Neutrophil (primary cell): ENCODE measurements around the gene F7.

Source experiments
- H3K27ac ChIP-seq: fragments of 200-600 bp; sonication (generic); 2 replicates; pipeline ENCODE4 v1.5.1; 2016; ENCODE audit warnings: mild to moderate bottlenecking, moderate library complexity
- H3K27me3 ChIP-seq: fragments of 200-600 bp; sonication (generic); 2 replicates; pipeline ENCODE4 v1.6.0; 2016; ENCODE audit warnings: mild to moderate bottlenecking
- H3K36me3 ChIP-seq: fragments of 200-600 bp; sonication (generic); 2 replicates; pipeline ENCODE4 v1.5.1; 2017
- H3K4me1 ChIP-seq, 2 experiments: fragments of 200-600 bp in 1 of 2; sonication (generic) in 1 of 2; 1 replicate in 1 of 2; 2 replicates in 1 of 2; pipeline versions ENCODE4 v1.5.1 to v1.6.1; 2013 to 2016; ENCODE audit warnings: low read depth in 1 of 2, low read length in 1 of 2, mild to moderate bottlenecking in 1 of 2, moderate library complexity in 1 of 2; ENCODE audit not compliant: control insufficient read depth in 1 of 2, insufficient read depth in 1 of 2
- H3K4me3 ChIP-seq, 2 experiments: fragments of 200-600 bp in 1 of 2; sonication (generic) in 1 of 2; 1 replicate in 1 of 2; 2 replicates in 1 of 2; pipeline ENCODE4 v1.5.1; 2013 to 2016; ENCODE audit warnings: low read depth in 1 of 2, low read length in 1 of 2, mild to moderate bottlenecking in 1 of 2, moderate library complexity in 1 of 2
- H3K9me3 ChIP-seq: fragments of 200-600 bp; sonication (generic); 2 replicates; pipeline ENCODE4 v1.5.1; 2016
- CTCF ChIP-seq: fragments of 200-600 bp; sonication (generic); IDR thresholded peaks from 2 replicates; pipeline ENCODE4 v1.5.1; 2016; ENCODE audit warnings: antibody characterized with exemption

Gene F7

GRCh38 chr13:113059891-113060290 lies 45.7 kb upstream of the F7 start:
- TF ChIP-seq CTCF: no peak

GRCh38 chr13:113060557-113061270 lies 44.9 kb upstream of the F7 start:
- Histone ChIP-seq H3K27ac (no peak overlapping the region), H3K4me1 (no peaks in the 10 kb centered on the region), H3K9me3 (no peaks in the 10 kb centered on the region), H3K27me3 (no peaks in the 10 kb centered on the region), H3K36me3 (no peaks in the 10 kb centered on the region), H3K4me3 (no peak overlapping the region)
- no peak for TF ChIP-seq CTCF

More at GRCh38 chr13:113059891-113060290, 45.7 kb upstream of the F7 start:
- no peaks in the 10 kb centered on the region for H3K36me3 ChIP-seq
- H3K4me1 ChIP-seq: no peaks in the 10 kb centered on the region
- no peak overlapping the region for H3K4me3 ChIP-seq
- no peak overlapping the region for H3K27ac ChIP-seq
- H3K27me3 ChIP-seq: no peaks in the 10 kb centered on the region
- no peaks in the 10 kb centered on the region for H3K9me3 ChIP-seq

GRCh38 chr13:113061271-113061625 lies 44.3 kb upstream of the F7 start:
- Histone ChIP-seq H3K4me3 (no peak overlapping the region), H3K36me3 (no peaks in the 10 kb centered on the region), H3K9me3 (no peaks in the 10 kb centered on the region), H3K27ac (no peak overlapping the region), H3K27me3 (no peaks in the 10 kb centered on the region), H3K4me1 (no peaks in the 10 kb centered on the region)
- no peak for TF ChIP-seq CTCF

GRCh38 chr13:113061796-113062425 lies 43.7 kb upstream of the F7 start:
- Histone ChIP-seq H3K36me3 (no peaks in the 10 kb centered on the region), H3K4me3 (no peak overlapping the region), H3K4me1 (no peaks in the 10 kb centered on the region), H3K27me3 (no peaks in the 10 kb centered on the region), H3K27ac (no peak overlapping the region), H3K9me3 (no peaks in the 10 kb centered on the region)
- TF ChIP-seq CTCF: no peak

- Histone ChIP-seq H3K27ac (no peak overlapping the region), H3K4me1 (no peaks in the 10 kb centered on the region), H3K36me3 (no peaks in the 10 kb centered on the region), H3K27me3 (no peaks in the 10 kb centered on the region), H3K9me3 (no peaks in the 10 kb centered on the region), H3K4me3 (no peak overlapping the region)
- TF ChIP-seq CTCF: no peak
Observed at GRCh38 chr13:113062691-113063090, 42.9 kb upstream of the F7 start.
